Neural cell (in vitro differentiated cells): ENCODE results near the gene INPP5D. TPM values are rescaled to one million over a fixed set of nuclear protein-coding genes. Genes with fewer than 3 reads are reported as not detected.

ENCODE experiments used
- H2AFZ ChIP-seq: fragments of 200-600, 300-800 bp; sonication (generic), shearing (Covaris generic); 2 replicates; pipeline ENCODE4 v1.6.0; 2014; ENCODE audit warnings: low read depth, mild to moderate bottlenecking, antibody characterized with exemption, low read length, moderate library complexity
- H3F3A ChIP-seq: fragments of 200-600 bp; shearing (Covaris generic); 2 replicates; pipeline ENCODE4 v1.6.1; 2016; ENCODE audit warnings: mild to moderate bottlenecking, moderate library complexity, mixed read lengths, antibody characterized with exemption, low read length; ENCODE audit not compliant: insufficient read depth, poor library complexity, severe bottlenecking
- H3K27ac ChIP-seq: fragments of 200-600, 300-800 bp; sonication (generic), shearing (Covaris generic); 2 replicates; pipeline ENCODE4 v1.5.1; 2014; ENCODE audit warnings: mild to moderate bottlenecking, low read length, moderate library complexity
- H3K27me3 ChIP-seq: fragments of 300-800, 200-600 bp; sonication (generic), shearing (Covaris generic); 2 replicates; pipeline ENCODE4 v1.6.0; 2014; ENCODE audit warnings: mild to moderate bottlenecking, low read depth, low read length, moderate library complexity; ENCODE audit not compliant: insufficient read depth
- H3K36me3 ChIP-seq: fragments of 300-800, 200-600 bp; sonication (generic), shearing (Covaris generic); 2 replicates; pipeline ENCODE4 v1.5.1; 2014; ENCODE audit warnings: mild to moderate bottlenecking, antibody characterized with exemption, low read length, moderate library complexity; ENCODE audit not compliant: insufficient read depth
- H3K4me2 ChIP-seq: fragments of 300-800, 200-600 bp; sonication (generic), shearing (Covaris generic); 2 replicates; pipeline ENCODE4 v1.6.0; 2014; ENCODE audit warnings: mild to moderate bottlenecking, low read length
- H3K4me3 ChIP-seq: fragments of 300-800, 200-600 bp; sonication (generic), shearing (Covaris generic); 2 replicates; pipeline ENCODE4 v1.5.1; 2014; ENCODE audit warnings: mild to moderate bottlenecking, low read length, moderate library complexity
- H3K79me2 ChIP-seq: fragments of 200-600 bp; shearing (Covaris generic); replicated peaks from 2 replicates; pipeline ENCODE4 v1.6.0; 2014; ENCODE audit warnings: mild to moderate bottlenecking, low read length, moderate library complexity; ENCODE audit not compliant: insufficient read depth
- H3K9ac ChIP-seq: fragments of 300-800, 200-600 bp; sonication (generic), shearing (Covaris generic); 2 replicates; pipeline ENCODE4 v1.6.1; 2016; ENCODE audit warnings: mild to moderate bottlenecking, low read length, mixed read lengths
- H3K9me2 ChIP-seq: fragments of 200-600 bp; shearing (Covaris generic); 2 replicates; pipeline ENCODE4 v1.6.1; 2016; ENCODE audit warnings: mild to moderate bottlenecking, low read length, mixed read lengths; ENCODE audit not compliant: insufficient read depth
- H3K9me3 ChIP-seq: fragments of 200-600, 300-800 bp; sonication (generic), shearing (Covaris generic); 2 replicates; pipeline ENCODE4 v1.6.1; 2016; ENCODE audit warnings: mild to moderate bottlenecking, mixed run types, low read length, moderate library complexity, mixed read lengths
- H4K20me1 ChIP-seq: fragments of 200-600 bp; shearing (Covaris generic); 2 replicates; pipeline ENCODE4 v1.6.1; 2016; ENCODE audit warnings: mild to moderate bottlenecking, mixed run types; ENCODE audit not compliant: insufficient read depth
- CTCF ChIP-seq: fragments of 450-650 bp; IDR thresholded peaks from 2 replicates; pipeline ENCODE4 v1.5.1; 2014; ENCODE audit warnings: antibody characterized with exemption, mild to moderate bottlenecking, moderate library complexity; ENCODE audit not compliant: poor library complexity, severe bottlenecking
- EP300 ChIP-seq: fragments of 450-650 bp; conservative IDR thresholded peaks from 2 replicates; pipeline ENCODE4 v1.6.1; 2014; ENCODE audit warnings: antibody characterized with exemption, mild to moderate bottlenecking, moderate library complexity; ENCODE audit not compliant: poor library complexity, severe bottlenecking
- EZH2 ChIP-seq: fragments of 200-600, 300-800 bp; shearing (Covaris generic), sonication (generic); IDR thresholded peaks from 2 replicates; pipeline ENCODE4 v1.6.1; 2014; ENCODE audit warnings: antibody characterized with exemption, low read length, borderline replicate concordance, mild to moderate bottlenecking; ENCODE audit not compliant: insufficient read depth, poor library complexity, severe bottlenecking
- MXI1 ChIP-seq: fragments of 450-650 bp; conservative IDR thresholded peaks from 2 replicates; pipeline ENCODE4 v1.6.1; 2014; ENCODE audit warnings: antibody characterized with exemption, mild to moderate bottlenecking; ENCODE audit not compliant: poor library complexity, severe bottlenecking
- POLR2AphosphoS5 ChIP-seq: IDR thresholded peaks from 2 replicates; pipeline ENCODE4 v1.6.1; 2012
- RAD21 ChIP-seq: fragments of 450-650 bp; conservative IDR thresholded peaks from 2 replicates; pipeline ENCODE4 v1.6.1; 2014; ENCODE audit warnings: antibody characterized with exemption, mild to moderate bottlenecking, moderate library complexity
- REST ChIP-seq: IDR thresholded peaks from 2 replicates; pipeline ENCODE4 v1.6.1; 2012; ENCODE audit warnings: borderline replicate concordance
- SMC3 ChIP-seq: fragments of 450-650 bp; conservative IDR thresholded peaks from 2 replicates; pipeline ENCODE4 v1.6.1; 2014; ENCODE audit warnings: antibody characterized with exemption, mild to moderate bottlenecking, moderate library complexity; ENCODE audit not compliant: poor library complexity
- TAF1 ChIP-seq: IDR thresholded peaks from 2 replicates; pipeline ENCODE4 v1.6.1; 2012; ENCODE audit warnings: low read depth
- polyA plus RNA-seq: library from polyadenylated mRNA; depleted of rRNA; stranded (reverse); fragments of >200 nt; gene quantifications from 2 replicates; pipeline ENCODE4 v1.2.3, GENCODE V29; 2014

INPP5D gene
- polyA plus RNA-seq, 1 donor from 2014 or later = not detected

GRCh38 chr2:233116946-233117345, 56.8 kb downstream of the INPP5D start:
- no peaks in the 10 kb centered on the region for H3K9me3 ChIP-seq
- H3K27ac ChIP-seq = no peak overlapping the region
- H2AFZ ChIP-seq = no peak overlapping the region

GRCh38 chr2:233117351-233117750, 57.2 kb downstream of the INPP5D start:
- Histone ChIP-seq H3K27ac (no peak overlapping the region), H3K27me3 (no peaks in the 10 kb centered on the region), H3K9me2 (no peaks in the 10 kb centered on the region), H2AFZ (no peak overlapping the region), H3K4me2 (no peak overlapping the region), H3K9me3 (no peaks in the 10 kb centered on the region), H3K36me3 (no peaks in the 10 kb centered on the region), H3K4me3 (no peak overlapping the region), H3F3A (no peaks in the 10 kb centered on the region), H4K20me1 (no peaks in the 10 kb centered on the region), H3K9ac (no peak overlapping the region), H3K79me2 (no peaks in the 10 kb centered on the region)
- no peak for TF ChIP-seq EP300
- TF ChIP-seq EZH2 = no peak
- TF ChIP-seq RAD21 = no peak
- no peak for TF ChIP-seq MXI1
- no peak for TF ChIP-seq TAF1
- no peak for TF ChIP-seq SMC3
- no peak for TF ChIP-seq POLR2AphosphoS5
- no peak for TF ChIP-seq CTCF

More at GRCh38 chr2:233116946-233117345, 56.8 kb downstream of the INPP5D start:
- no peaks in the 10 kb centered on the region for H3K9me2 ChIP-seq
- no peak overlapping the region for H3K9ac ChIP-seq
- H4K20me1 ChIP-seq = no peaks in the 10 kb centered on the region
- no peaks in the 10 kb centered on the region for H3K27me3 ChIP-seq
- H3K4me2 ChIP-seq = no peak overlapping the region
- TF ChIP-seq REST = no peak
- TF ChIP-seq TAF1 = no peak
- TF ChIP-seq POLR2AphosphoS5 = no peak
- TF ChIP-seq CTCF = no peak
- TF ChIP-seq EZH2 = no peak
- TF ChIP-seq EP300 = no peak
- no peak overlapping the region for H3K4me3 ChIP-seq
- no peaks in the 10 kb centered on the region for H3K79me2 ChIP-seq
- no peaks in the 10 kb centered on the region for H3K36me3 ChIP-seq
- H3F3A ChIP-seq = no peaks in the 10 kb centered on the region
